PC-9 (cell line): ENCODE data around the gene OTUD7B. TPM values are rescaled to one million over a fixed set of nuclear protein-coding genes. Genes with fewer than 3 reads are reported as not detected.

Experiments
- BruUV-seq: library from RNA; stranded (reverse); fragments of 400-500 nt; replicated peaks from 2 replicates; lab custom pipeline; 2021; lab: Mats Ljungman, UMichigan
- CTCF ChIA-PET: fragments of 300-600 bp; sonication (Branson Sonifier 250); formaldehyde crosslinking; loops from one replicate; lab custom pipeline; 2022; ENCODE audit warnings: antibody characterized with exemption; lab: Charles Lee
- POLR2A ChIA-PET: fragments of 300-600 bp; sonication (Branson Sonifier 250); formaldehyde crosslinking; loops from one replicate; lab custom pipeline; 2022; ENCODE audit warnings: antibody characterized with exemption; ENCODE audit not compliant: unreplicated experiment; lab: Charles Lee
- DNase-seq, 2 experiments: peaks; one replicate each; pipeline versions ENCODE4 v3.0.0 to v3.0.0-alpha.2; 2015 to 2022; ENCODE audit warnings: mixed read lengths in 1 of 2
- H2AFZ ChIP-seq: fragments of 200-600 bp; sonication (generic); 2 replicates; pipeline ENCODE4 v1.8.1; 2017; ENCODE audit warnings: antibody characterized with exemption
- H3F3A ChIP-seq: fragments of 200-600 bp; sonication (generic); 2 replicates; pipeline ENCODE4 v1.8.1; 2017; ENCODE audit warnings: antibody characterized with exemption, mild to moderate bottlenecking, low read depth; ENCODE audit not compliant: insufficient read depth
- H3K27ac ChIP-seq: fragments of 200-600 bp; sonication (generic); 2 replicates; pipeline ENCODE4 v1.6.1; 2016; ENCODE audit warnings: mixed run types
- H3K27me3 ChIP-seq: fragments of 200-600 bp; sonication (generic); 2 replicates; pipeline ENCODE4 v1.6.1; 2016; ENCODE audit warnings: low read depth, mixed run types; ENCODE audit not compliant: insufficient read depth
- H3K36me3 ChIP-seq: fragments of 200-600 bp; sonication (generic); 2 replicates; pipeline ENCODE4 v1.6.1; 2016; ENCODE audit warnings: low read depth, mixed run types
- H3K4me1 ChIP-seq: fragments of 200-600 bp; sonication (generic); replicated peaks from 2 replicates; pipeline ENCODE4 v1.6.1; 2016; ENCODE audit warnings: mixed run types; ENCODE audit not compliant: insufficient read depth
- H3K4me2 ChIP-seq: fragments of 200-600 bp; sonication (generic); 2 replicates; pipeline ENCODE4 v1.6.1; 2017; ENCODE audit warnings: mixed run types
- H3K4me3 ChIP-seq: fragments of 200-600 bp; sonication (generic); 2 replicates; pipeline ENCODE4 v1.6.1; 2016; ENCODE audit warnings: mixed run types
- H3K79me2 ChIP-seq: fragments of 200-600 bp; sonication (generic); 2 replicates; pipeline ENCODE4 v1.6.1; 2017; ENCODE audit warnings: low read depth, mixed run types
- H3K9me2 ChIP-seq: fragments of 200-600 bp; sonication (generic); 2 replicates; pipeline ENCODE4 v1.8.1; 2017; ENCODE audit warnings: mild to moderate bottlenecking; ENCODE audit not compliant: insufficient read depth
- H3K9me3 ChIP-seq: fragments of 200-600 bp; sonication (generic); 2 replicates; pipeline ENCODE4 v1.8.1; 2016; ENCODE audit warnings: low read depth; ENCODE audit not compliant: insufficient read depth
- H4K20me1 ChIP-seq: fragments of 200-600 bp; sonication (generic); 2 replicates; pipeline ENCODE4 v1.8.1; 2017; ENCODE audit not compliant: insufficient read depth
- EZH2 ChIP-seq: fragments of 200-600 bp; sonication (generic); IDR thresholded peaks from 2 replicates; pipeline ENCODE4 v1.8.0; 2017; ENCODE audit warnings: antibody characterized with exemption, low read depth
- intact Hi-C: fragments of 100-400 bp; cut with micrococcal nuclease; formaldehyde crosslinking; loops from one replicate; pipeline ENCODE4 v1.10.0; 2022; ENCODE audit not compliant: unreplicated experiment
- total RNA-seq: library from RNA; stranded (reverse); gene quantifications from 2 replicates; pipeline ENCODE4 v1.2.3, GENCODE V29; 2021
- TF ChIP-seq, protein P1 (sequence below): fragments of 200-600 bp; sonication (generic); conservative IDR thresholded peaks from 2 replicates; pipeline ENCODE4 v1.6.1; 2017; ENCODE audit warnings: mixed run types, antibody characterized with exemption, mild to moderate bottlenecking, moderate library complexity

Gene OTUD7B
- total RNA-seq, 1 experiment from 2014 or later = 30.2 TPM

DNA sequence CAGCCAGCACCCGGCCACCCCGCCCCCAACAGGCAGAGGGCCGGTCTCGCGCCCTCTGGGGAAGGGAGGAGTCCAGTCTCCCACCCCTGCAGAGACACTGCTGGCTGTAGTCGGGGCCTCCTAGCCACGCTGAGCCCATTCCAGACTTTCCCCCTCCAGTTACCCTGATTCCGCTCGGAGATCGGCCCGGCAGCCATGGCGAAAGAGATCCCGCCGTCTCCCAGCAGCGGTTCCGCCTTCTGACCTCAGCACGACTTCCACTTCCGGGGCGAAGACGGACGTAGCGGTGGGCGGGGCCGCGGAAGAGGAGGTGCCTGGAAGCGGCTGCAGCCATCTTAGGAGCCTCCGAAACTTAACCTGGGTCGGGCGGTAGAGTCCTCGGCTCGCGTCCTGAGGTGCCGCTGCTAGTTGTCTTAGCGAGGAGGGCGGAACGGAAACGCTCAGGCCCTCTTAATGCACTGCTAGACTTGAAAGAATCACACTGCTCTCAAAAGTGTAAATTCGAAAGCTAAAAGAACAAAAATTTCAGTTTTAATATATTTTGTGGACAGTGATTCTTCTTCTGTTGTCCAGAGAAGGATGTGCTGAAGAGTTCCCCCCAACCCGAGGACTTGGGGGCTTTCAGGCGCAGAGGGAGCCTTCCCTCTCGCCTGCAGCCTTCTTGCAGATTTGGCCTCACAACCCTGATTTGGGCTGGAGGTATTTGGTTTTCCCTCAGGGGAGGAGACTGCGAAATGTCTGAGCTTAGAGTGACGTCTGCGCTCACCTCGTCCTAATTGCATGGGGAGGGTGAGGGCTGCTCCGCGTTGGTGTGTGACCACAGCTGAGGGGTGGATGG, 82.7 kb downstream of the OTUD7B start, which contains the start of gene SF3B4:
SF3B4 (minus strand) TSS at position 241 of the 838 bp plus-strand sequence; CDS start at position 197, 44 bp downstream.
- H3K27ac ChIP-seq = peak within 1 kb of the TSS; percentile 85
- peaks cover 29% of the 10 kb centered on the region for H3K4me1 ChIP-seq
- no peaks in the 10 kb centered on the region for H3K27me3 ChIP-seq
- no peaks in the 10 kb centered on the region for H3K9me3 ChIP-seq
- peak within 1 kb of the TSS; percentile 88 for H3K4me2 ChIP-seq
- H3F3A ChIP-seq = peaks cover 23% of the 10 kb centered on the region
- POLR2A ChIA-PET = interaction anchor here (0.6 to 1.0 kb wide), 2 partner anchors 40 to 208 kb away, joined by 9 to 10 read pairs; a partner anchor contains a TSS
- H3K36me3 ChIP-seq = peaks cover 37% of the 10 kb centered on the region
- BruUV-seq = TSS peak; percentile 98
- peaks cover 7% of the 10 kb centered on the region for H4K20me1 ChIP-seq
- H3K9me2 ChIP-seq = no peaks in the 10 kb centered on the region
- H2AFZ ChIP-seq = peak within 1 kb of the TSS; percentile 78
- peak; percentile 89 to 90 for DNase-seq
- peak within 1 kb of the TSS; percentile 69 for H3K4me3 ChIP-seq
- intact Hi-C loops = loop anchor here (1.0 kb wide), 1 partner anchor 10 kb away; no protein-coding TSS in a partner anchor
- peaks cover 32% of the 10 kb centered on the region for H3K79me2 ChIP-seq
- TF ChIP-seq, protein P1, sequence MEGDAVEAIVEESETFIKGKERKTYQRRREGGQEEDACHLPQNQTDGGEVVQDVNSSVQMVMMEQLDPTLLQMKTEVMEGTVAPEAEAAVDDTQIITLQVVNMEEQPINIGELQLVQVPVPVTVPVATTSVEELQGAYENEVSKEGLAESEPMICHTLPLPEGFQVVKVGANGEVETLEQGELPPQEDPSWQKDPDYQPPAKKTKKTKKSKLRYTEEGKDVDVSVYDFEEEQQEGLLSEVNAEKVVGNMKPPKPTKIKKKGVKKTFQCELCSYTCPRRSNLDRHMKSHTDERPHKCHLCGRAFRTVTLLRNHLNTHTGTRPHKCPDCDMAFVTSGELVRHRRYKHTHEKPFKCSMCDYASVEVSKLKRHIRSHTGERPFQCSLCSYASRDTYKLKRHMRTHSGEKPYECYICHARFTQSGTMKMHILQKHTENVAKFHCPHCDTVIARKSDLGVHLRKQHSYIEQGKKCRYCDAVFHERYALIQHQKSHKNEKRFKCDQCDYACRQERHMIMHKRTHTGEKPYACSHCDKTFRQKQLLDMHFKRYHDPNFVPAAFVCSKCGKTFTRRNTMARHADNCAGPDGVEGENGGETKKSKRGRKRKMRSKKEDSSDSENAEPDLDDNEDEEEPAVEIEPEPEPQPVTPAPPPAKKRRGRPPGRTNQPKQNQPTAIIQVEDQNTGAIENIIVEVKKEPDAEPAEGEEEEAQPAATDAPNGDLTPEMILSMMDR = no peak
- TF ChIP-seq EZH2 = no peak
- CTCF ChIA-PET = no interaction called here

DNA sequence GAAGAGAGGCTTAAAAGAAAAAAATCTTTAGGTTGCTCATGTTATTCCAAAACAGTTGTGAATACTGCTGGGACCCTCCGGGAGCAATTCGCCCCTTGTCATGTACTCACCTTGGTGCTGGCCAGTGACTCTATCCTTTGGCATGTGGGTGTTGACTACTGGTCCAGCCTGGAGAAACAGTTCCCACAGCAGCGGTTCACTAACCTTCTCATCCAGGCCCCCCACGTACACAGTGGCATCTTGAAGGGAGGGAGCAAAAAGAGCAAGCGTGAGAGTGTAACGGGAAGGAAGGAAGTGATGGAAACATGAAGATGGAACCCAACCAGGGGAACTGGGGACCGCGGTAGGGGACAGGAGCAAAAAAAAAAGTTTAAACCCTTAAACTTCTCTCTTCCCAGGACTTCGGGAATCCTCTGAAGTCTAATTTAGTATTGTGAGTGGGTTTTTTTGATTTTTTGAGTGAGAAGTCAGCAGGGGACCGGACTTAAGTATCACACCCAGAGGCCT, 83.4 kb downstream of the OTUD7B start:
- DNase-seq = peak; percentile 5 to 39
- peaks cover 29% of the 10 kb centered on the region for H3F3A ChIP-seq
- H3K36me3 ChIP-seq = peaks cover 40% of the 10 kb centered on the region
- no peaks in the 10 kb centered on the region for H3K27me3 ChIP-seq
- peaks cover 7% of the 10 kb centered on the region for H4K20me1 ChIP-seq
- TF ChIP-seq, protein P1 = no peak
- TF ChIP-seq EZH2 = no peak
- peak overlapping the region; percentile 69 for H3K4me3 ChIP-seq
- H3K9me3 ChIP-seq = no peaks in the 10 kb centered on the region
- peak overlapping the region; percentile 85 for H3K27ac ChIP-seq
- peak overlapping the region; percentile 78 for H2AFZ ChIP-seq
- peaks cover 29% of the 10 kb centered on the region for H3K4me1 ChIP-seq
- CTCF ChIA-PET = no interaction called here
- no peaks in the 10 kb centered on the region for H3K9me2 ChIP-seq
- POLR2A ChIA-PET = no interaction called here
- intact Hi-C loops = loop anchor here (1.0 kb wide), 1 partner anchor 10 kb away; no protein-coding TSS in a partner anchor
- peak overlapping the region; percentile 88 for H3K4me2 ChIP-seq
- TSS peak; percentile 52 for BruUV-seq
- peaks cover 32% of the 10 kb centered on the region for H3K79me2 ChIP-seq

DNA sequence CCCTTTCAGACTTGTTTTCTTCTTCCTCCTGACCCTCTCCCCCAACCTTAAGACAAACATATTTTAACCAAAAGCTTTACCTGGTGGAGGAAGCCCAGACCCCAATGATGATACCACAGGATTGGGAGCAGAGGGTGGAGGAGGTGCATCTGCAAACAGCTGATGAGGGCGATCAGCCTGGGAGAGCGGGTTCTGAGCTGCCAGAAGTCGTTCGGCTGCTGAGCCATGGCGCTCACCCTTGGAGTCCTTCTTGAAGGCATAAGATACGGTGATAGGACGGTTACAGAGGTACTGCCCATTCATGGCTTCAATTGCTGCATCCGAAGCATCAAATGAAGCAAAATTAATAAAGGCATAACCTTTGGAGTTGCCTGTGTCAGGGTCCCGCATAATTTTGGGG, 84.2 kb downstream of the OTUD7B start:
- Histone ChIP-seq H3K4me2 (peak overlapping the region; percentile 88), H3K79me2 (peaks cover 32% of the 10 kb centered on the region), H3K4me3 (peak overlapping the region; percentile 69), H2AFZ (no peak overlapping the region), H3K27me3 (no peaks in the 10 kb centered on the region), H3K27ac (no peak overlapping the region), H3K36me3 (peaks cover 35% of the 10 kb centered on the region), H3K9me3 (no peaks in the 10 kb centered on the region), H3K4me1 (peaks cover 23% of the 10 kb centered on the region), H4K20me1 (peaks cover 7% of the 10 kb centered on the region), H3K9me2 (no peaks in the 10 kb centered on the region), H3F3A (peaks cover 37% of the 10 kb centered on the region)
- ChIA-PET POLR2A (interaction anchor here (0.7 kb wide), 1 partner anchor 11 kb away, joined by 4 read pairs; no protein-coding TSS in a partner anchor), CTCF (interaction anchor here (0.6 kb wide), 1 partner anchor 895 kb away, joined by 5 read pairs; no protein-coding TSS in a partner anchor)
- no peak for DNase-seq
- no TSS peak for BruUV-seq
- intact Hi-C loops = no loop called here
- TF ChIP-seq EZH2 = no peak
- TF ChIP-seq, protein P1 = no peak
